WTC11 (cell line): ENCODE results near the gene SEC14L6. TPM values are rescaled to one million over a fixed set of nuclear protein-coding genes. Genes with fewer than 3 reads are reported as not detected.

Experiments
- ATAC-seq: fragments of 200-7000 bp; cut with Tn5 transposase; 2 replicates; pipeline ENCODE4 v1.10.0; 2021; ENCODE audit warnings: mild to moderate bottlenecking, moderate library complexity
- CTCF ChIA-PET: fragments of 300-600 bp; sonication (Branson Sonifier 250); formaldehyde crosslinking; loops from one replicate; lab custom pipeline; 2021; ENCODE audit warnings: antibody characterized with exemption; lab: Charles Lee
- POLR2A ChIA-PET: fragments of 350-600 bp; sonication (Branson Sonifier 250); formaldehyde crosslinking; loops from one replicate; lab custom pipeline; 2021; ENCODE audit warnings: antibody characterized with exemption; lab: Charles Lee
- DNase-seq: peaks from one replicate; pipeline ENCODE4 v3.0.0; 2021; ENCODE audit warnings: low spot score
- H3K27ac Mint-ChIP-seq: 2 replicates; pipeline ENCODE4 v1.8.0; 2021; ENCODE audit warnings: mixed read lengths
- H3K27me3 Mint-ChIP-seq: 2 replicates; pipeline ENCODE4 v1.8.0; 2021; ENCODE audit warnings: low read depth, mild to moderate bottlenecking, moderate library complexity, mixed read lengths
- H3K36me3 Mint-ChIP-seq: 2 replicates; pipeline ENCODE4 v1.8.0; 2021; ENCODE audit warnings: mixed read lengths
- H3K4me1 Mint-ChIP-seq: 2 replicates; pipeline ENCODE4 v1.8.0; 2022; ENCODE audit warnings: mixed read lengths
- H3K4me3 Mint-ChIP-seq: 2 replicates; pipeline ENCODE4 v1.8.0; 2021; ENCODE audit warnings: mild to moderate bottlenecking, moderate library complexity, mixed read lengths
- H3K9me3 Mint-ChIP-seq: 2 replicates; pipeline ENCODE4 v1.8.0; 2021; ENCODE audit warnings: mixed read lengths
- ARID4B ChIP-seq: sonication (generic); formaldehyde crosslinking; IDR thresholded peaks from 2 replicates; pipeline ENCODE4 v1.8.0; 2023; ENCODE audit warnings: missing genetic modification reagents, mild to moderate bottlenecking, borderline replicate concordance
- ATF2 ChIP-seq: sonication (generic); formaldehyde crosslinking; IDR thresholded peaks from 2 replicates; pipeline ENCODE4 v1.8.1; 2022; ENCODE audit warnings: low read depth, missing genetic modification reagents, borderline replicate concordance
- ATF3 ChIP-seq: sonication (generic); formaldehyde crosslinking; conservative IDR thresholded peaks from 2 replicates; pipeline ENCODE4 v1.8.1; 2022; ENCODE audit warnings: mild to moderate bottlenecking, missing genetic modification reagents
- CREB1 ChIP-seq: sonication (generic); formaldehyde crosslinking; IDR thresholded peaks from 2 replicates; pipeline ENCODE4 v1.8.0; 2023; ENCODE audit warnings: mild to moderate bottlenecking, missing genetic modification reagents
- CTCF ChIP-seq: fragments of 200-600 bp; IDR thresholded peaks from 2 replicates; pipeline ENCODE4 v1.8.0; 2022; ENCODE audit warnings: antibody characterized with exemption
- GTF2I ChIP-seq: fragments of 250-450 bp; sonication (Bioruptor Pico); conservative IDR thresholded peaks from 2 replicates; pipeline ENCODE4 v1.4.0; 2021; ENCODE audit warnings: mild to moderate bottlenecking
- JUN ChIP-seq: sonication (generic); formaldehyde crosslinking; IDR thresholded peaks from 2 replicates; pipeline ENCODE4 v1.8.0; 2023; ENCODE audit warnings: mild to moderate bottlenecking, missing genetic modification reagents
- NFATC4 ChIP-seq: fragments of 250-450 bp; sonication (Bioruptor Pico); IDR thresholded peaks from 2 replicates; pipeline ENCODE4 v1.9.0; 2021; ENCODE audit warnings: mild to moderate bottlenecking
- NFYB ChIP-seq: sonication (generic); formaldehyde crosslinking; conservative IDR thresholded peaks from 2 replicates; pipeline ENCODE4 v1.8.0; 2022; ENCODE audit warnings: low read depth, missing genetic modification reagents
- PRRX2 ChIP-seq: fragments of 250-450 bp; sonication (Bioruptor Pico); IDR thresholded peaks from 2 replicates; pipeline ENCODE4 v1.8.0; 2021; ENCODE audit warnings: mild to moderate bottlenecking
- RELA ChIP-seq: sonication (generic); formaldehyde crosslinking; IDR thresholded peaks from 2 replicates; pipeline ENCODE4 v1.8.1; 2022; ENCODE audit warnings: missing genetic modification reagents, mild to moderate bottlenecking, borderline replicate concordance
- SMAD3 ChIP-seq: sonication (generic); formaldehyde crosslinking; IDR thresholded peaks from 2 replicates; pipeline ENCODE4 v1.8.0; 2022; ENCODE audit warnings: missing genetic modification reagents, mild to moderate bottlenecking, borderline replicate concordance
- TEAD1 ChIP-seq: sonication (generic); formaldehyde crosslinking; IDR thresholded peaks from 2 replicates; pipeline ENCODE4 v1.8.0; 2022; ENCODE audit warnings: mild to moderate bottlenecking, missing genetic modification reagents
- USF1 ChIP-seq: sonication (generic); formaldehyde crosslinking; IDR thresholded peaks from 2 replicates; pipeline ENCODE4 v1.8.0; 2022; ENCODE audit warnings: mild to moderate bottlenecking, missing genetic modification reagents
- ZNF219 ChIP-seq: sonication (generic); formaldehyde crosslinking; IDR thresholded peaks from 2 replicates; pipeline ENCODE4 v1.8.0; 2023; ENCODE audit warnings: missing genetic modification reagents, mild to moderate bottlenecking, borderline replicate concordance
- ZNF396 ChIP-seq: fragments of 250-450 bp; sonication (Bioruptor Pico); IDR thresholded peaks from 2 replicates; pipeline ENCODE4 v1.8.0; 2021; ENCODE audit warnings: mild to moderate bottlenecking, moderate library complexity, borderline replicate concordance
- ZNF423 ChIP-seq: fragments of 250-450 bp; sonication (Bioruptor Pico); IDR thresholded peaks from 2 replicates; pipeline ENCODE4 v2.1.2; 2022; ENCODE audit warnings: mild to moderate bottlenecking, moderate library complexity
- total RNA-seq: library from RNA; stranded (reverse); gene quantifications from 3 replicates; pipeline ENCODE4 v1.2.3, GENCODE V29; 2021

SEC14L6 gene
- total RNA-seq, 1 experiment from 2014 or later = 1.6 TPM

- TF ChIP-seq GTF2I (CRISPR knock-in tag) (no peak), ZNF396 (CRISPR knock-in tag) (no peak), CREB1 (CRISPR knock-in tag) (no peak), SMAD3 (CRISPR knock-in tag) (no peak), JUN (CRISPR knock-in tag) (no peak), USF1 (CRISPR knock-in tag) (no peak), RELA (CRISPR knock-in tag) (no peak), ZNF219 (CRISPR knock-in tag) (no peak), PRRX2 (no peak)
These were observed 32.3 kb downstream of the SEC14L6 start (continued) for GRCh38 chr22:30514252-30514651.

GRCh38 chr22:30513462-30513861 is 33.1 kb downstream of the SEC14L6 start:
- no peak for ATAC-seq
- DNase-seq = no peak
- Mint-ChIP-seq H3K9me3 (peaks cover 23% of the 10 kb centered on the region), H3K4me1 (no peaks in the 10 kb centered on the region), H3K27me3 (peaks cover 2% of the 10 kb centered on the region; the same call in 1 of the 2 replicates), H3K36me3 (no peaks in the 10 kb centered on the region), H3K27ac (no peak overlapping the region), H3K4me3 (no peak overlapping the region)
- CTCF ChIA-PET = interaction anchor here (0.5 kb wide), 1 partner anchor 740 kb away, joined by 3 read pairs; no protein-coding TSS in a partner anchor
- POLR2A ChIA-PET = no interaction called here
- TF ChIP-seq ZNF423 (CRISPR knock-in tag) (no peak), ATF3 (CRISPR knock-in tag) (no peak), ATF2 (CRISPR knock-in tag) (no peak), TEAD1 (CRISPR knock-in tag) (no peak), NFYB (no peak), CTCF (no peak), NFATC4 (CRISPR knock-in tag) (no peak), ARID4B (CRISPR knock-in tag) (no peak)
